ENCODE measurements around the gene KBTBD7.

- TF ChIP-seq CTCF (IDR thresholded peaks at IDR 0.05; ENCODE audit: low read depth, low read length) (no peak), MAX (IDR thresholded peaks at IDR 0.05; ENCODE audit: low read depth, low read length) (no peak), POLR2A (IDR thresholded peaks at IDR 0.05; ENCODE audit: extremely low read depth, insufficient read length) (no peak)
These were observed 9.4 kb upstream of the KBTBD7 start for GRCh38 chr13:41203810-41204209.
